CD4-positive, alpha-beta T cell treated with Interleukin-2 at 100 ng/mL for 4 hours (primary cell): Measurements from ENCODE around the gene MSH4.
"Not testable (repeated sequence)": the region's sequence is repeated elsewhere in the genome, so short reads cannot be mapped to it uniquely, and the experiment has no call there.

Source experiments
- DNase-seq: peaks from one replicate; pipeline ENCODE4 v3.0.0-alpha.2; 2020; ENCODE audit warnings: low spot score

MSH4 gene

GRCh38 chr1:75796376-75797272, at the start of gene MSH4:
Gene MSH4 (plus strand): TSS chr1:75796882. CDS start chr1:75796986, 104 bp downstream.
- no peak for DNase-seq

DNA sequence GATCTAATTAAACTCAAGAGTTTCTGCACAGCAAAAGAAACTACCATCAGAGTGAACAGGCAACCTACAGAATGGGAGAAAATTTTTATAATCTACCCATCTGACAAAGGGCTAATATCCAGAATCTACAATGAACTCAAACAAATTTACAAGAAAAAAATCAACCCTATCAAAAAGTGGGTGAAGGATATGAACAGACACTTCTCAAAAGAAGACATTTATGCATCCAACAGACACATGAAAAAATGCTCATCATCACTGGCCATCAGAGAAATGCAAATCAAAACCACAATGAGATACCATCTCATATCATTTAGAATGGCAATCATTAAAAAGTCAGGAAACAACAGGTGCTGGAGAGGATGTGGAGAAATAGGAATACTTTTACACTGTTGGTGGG, 39.5 kb upstream of the MSH4 start:
- not testable (repeated sequence) for DNase-seq

GRCh38 chr1:75758543-75758942, 38.1 kb upstream of the MSH4 start:
- DNase-seq = not testable (repeated sequence)

DNA sequence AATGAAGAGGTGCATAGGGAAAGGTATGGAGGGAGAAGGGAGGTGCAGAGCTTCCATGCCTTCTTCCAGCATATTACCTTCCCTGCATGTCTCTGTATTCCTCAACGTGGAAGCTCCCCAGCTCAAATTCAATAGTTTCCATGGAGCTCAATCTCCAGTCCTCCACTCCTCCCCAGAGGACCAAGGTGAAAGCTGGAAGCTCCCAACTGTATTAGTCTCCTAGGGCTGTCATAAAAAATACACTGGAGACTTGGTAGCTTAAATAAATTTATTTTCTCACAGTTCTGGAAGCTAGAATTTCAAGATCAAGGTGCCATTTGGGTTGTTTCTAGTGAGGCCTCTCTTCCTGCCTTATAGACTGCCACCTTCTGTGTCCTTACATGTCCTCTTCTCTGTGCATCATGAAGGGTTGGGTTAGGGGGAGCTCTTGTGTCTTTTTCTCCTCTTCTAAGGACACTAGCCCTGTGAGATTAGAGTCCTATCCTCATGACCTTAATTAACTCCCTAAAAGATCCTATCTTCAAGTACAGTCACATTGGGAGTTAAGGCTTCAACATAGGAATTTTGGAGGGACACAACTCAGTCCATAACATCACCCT, 32.5 kb upstream of the MSH4 start:
- DNase-seq = no peak

GRCh38 chr1:75765697-75766355, 30.9 kb upstream of the MSH4 start:
- no peak for DNase-seq

DNA sequence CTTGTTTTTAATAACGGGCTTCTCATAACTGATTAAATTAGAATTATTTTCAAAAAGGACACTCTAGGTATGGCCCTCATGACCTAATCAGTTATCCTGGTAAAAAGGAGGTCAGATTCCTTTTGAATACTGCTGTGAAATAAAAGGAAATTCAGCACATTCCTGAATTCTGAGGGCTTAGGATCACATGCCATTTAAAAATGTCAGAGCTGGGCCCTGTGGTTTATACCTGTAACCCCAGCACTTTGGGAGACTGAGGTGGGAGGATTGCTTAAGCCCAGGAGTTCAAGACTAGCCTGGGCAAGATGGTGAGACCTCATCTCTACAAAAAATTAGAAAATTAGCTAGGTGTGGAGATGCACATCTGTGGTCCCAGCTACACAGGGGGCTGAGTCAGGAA, 28.7 kb upstream of the MSH4 start:
- DNase-seq = no peak

DNA sequence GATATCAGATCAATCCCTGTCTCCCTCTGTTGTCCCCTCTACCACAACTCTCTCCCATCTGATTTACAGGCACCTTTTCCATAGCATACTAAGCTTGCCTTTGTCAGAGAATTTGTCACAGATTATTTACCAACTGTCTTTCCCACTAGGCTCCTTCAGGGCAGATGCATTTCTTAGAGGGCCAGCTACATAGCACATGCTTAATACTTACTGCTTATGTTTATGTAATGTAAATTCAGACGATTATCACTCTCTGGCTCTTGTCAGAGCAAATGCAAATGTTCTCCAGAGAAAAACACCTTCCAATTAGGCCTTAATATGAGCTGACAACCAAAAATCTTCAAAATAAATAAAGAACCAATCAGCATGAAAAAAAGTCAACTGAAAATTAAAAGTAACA, 25.9 kb upstream of the MSH4 start:
- no peak for DNase-seq

DNA sequence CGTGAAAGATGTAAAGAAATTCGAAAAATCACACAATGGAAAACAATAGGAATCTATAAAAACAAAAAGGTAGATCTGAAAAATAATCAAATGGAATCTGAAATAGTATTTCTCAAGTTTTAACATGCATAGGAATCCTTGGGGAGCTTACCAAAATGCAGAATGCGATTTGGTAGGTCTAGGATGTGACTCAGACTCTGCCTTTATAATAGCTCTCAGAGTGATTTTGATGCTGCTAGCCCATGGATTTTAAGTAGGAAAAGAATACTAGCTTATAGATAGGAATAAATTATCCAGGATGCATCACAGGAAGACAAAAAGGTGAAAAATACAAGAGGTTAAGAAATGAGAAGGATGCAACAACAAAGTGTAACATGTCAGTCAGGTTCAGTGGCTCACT, 24.7 kb upstream of the MSH4 start:
- no peak for DNase-seq

DNA sequence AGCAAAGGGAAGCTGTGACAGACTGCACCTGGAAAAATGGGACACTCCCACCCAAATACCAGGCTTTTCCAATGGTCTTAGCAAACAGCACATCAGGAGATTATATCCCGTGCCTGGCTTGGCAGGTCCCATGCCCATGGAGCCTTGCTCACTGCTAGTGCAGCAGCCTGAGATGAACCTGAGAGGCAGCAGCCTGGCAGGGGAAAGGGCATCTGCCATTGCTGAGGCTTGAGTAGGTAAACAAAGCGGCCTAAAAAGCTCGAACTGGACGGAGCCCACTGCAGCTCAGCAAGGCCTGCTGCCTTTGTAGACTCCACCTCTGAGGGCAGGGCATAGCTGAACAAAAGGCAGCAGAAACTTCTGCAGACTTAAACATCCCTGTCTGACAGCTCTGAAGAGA, 18.9 kb upstream of the MSH4 start:
- not testable (repeated sequence) for DNase-seq

DNA sequence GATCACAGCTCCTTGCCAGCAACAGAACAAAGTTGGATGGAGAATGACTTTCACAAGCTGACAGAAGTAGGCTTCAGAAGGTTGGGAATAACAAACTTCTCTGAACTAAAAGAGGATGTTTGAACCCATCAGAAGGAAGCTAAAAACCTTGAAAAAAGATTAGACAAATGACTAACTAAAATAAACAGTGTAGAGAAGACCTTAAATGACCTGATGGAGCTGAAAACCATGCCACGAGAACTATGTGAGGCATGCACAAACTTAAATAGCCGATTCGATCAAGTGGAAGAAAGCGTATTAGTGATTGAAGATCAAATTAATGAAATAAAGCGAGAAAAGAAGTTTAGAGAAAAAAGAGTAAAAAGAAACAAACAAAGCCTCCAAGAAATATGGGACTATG, 18.0 kb upstream of the MSH4 start:
- not testable (repeated sequence) for DNase-seq

DNA sequence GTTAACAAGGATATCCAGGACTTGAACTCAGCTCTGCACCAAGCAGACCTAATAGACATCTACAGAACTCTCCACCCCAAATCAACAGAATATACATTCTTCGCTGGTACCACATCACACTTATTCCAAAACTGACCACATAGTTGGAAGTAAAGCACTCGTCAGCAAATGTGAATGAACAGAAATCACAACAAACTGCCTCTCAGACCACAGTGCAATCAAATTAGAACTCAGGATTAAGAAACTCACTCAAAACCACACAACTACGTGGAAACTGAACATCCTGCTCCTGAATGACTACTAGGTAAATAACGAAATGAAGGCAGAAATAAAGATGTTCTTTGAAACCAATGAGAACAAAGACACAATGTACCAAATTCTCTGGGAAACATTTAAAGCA, 16.5 kb upstream of the MSH4 start:
- not testable (repeated sequence) for DNase-seq

GRCh38 chr1:75783920-75784319, 12.8 kb upstream of the MSH4 start:
- not testable (repeated sequence) for DNase-seq

- no peak for DNase-seq
These were observed 11.2 kb upstream of the MSH4 start for GRCh38 chr1:75785320-75785982.

DNA sequence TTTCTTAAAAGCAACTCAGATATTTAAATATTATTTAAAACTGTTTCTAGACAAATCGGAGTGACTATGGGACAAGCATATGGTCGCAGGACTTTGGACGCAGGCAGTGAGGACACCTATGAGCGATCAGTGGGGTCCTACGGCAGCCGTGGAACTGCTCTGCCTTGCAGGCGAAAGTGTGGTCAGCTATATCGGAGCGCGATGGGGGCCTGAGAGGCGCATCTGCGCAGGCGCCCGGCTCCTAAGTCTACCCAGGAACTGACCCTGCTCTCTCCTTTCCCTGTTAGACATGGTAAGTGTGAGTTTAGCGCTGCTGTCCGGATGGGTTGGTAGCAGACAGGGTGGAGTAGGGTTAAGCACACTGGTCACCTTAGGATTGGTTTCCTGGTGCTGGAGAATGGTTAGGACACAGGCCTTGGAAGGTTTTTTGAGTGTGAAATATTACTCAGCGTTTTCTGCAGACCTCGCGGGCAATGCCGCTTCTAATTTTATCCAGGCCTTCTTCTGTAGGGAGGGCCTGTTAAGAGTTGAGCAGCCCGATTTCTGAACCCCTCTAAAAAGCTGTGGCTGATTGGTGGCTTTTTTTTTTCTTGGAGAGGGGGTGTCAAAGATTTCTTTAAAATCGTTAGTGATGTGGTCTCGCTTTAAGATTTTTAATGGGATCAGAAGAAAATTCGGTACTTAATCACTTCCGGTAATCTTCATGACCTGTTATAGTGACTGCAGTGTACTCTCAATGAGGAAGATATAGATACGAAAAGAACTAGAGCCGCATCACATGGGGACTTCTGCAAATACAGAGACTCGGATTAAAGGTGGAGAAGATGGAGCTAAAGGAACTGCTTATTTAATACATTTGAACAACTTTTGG, 10.5 kb upstream of the MSH4 start, which contains the start of gene RABGGTB:
Gene RABGGTB, plus strand, starts transcription at position 274 of the 871 bp plus-strand sequence. Its CDS starts 16 bp downstream, at position 290.
- peak; percentile 96 for DNase-seq

GRCh38 chr1:75786901-75787493, 9.7 kb upstream of the MSH4 start:
- no peak for DNase-seq

GRCh38 chr1:75787524-75787923, 9.2 kb upstream of the MSH4 start:
- DNase-seq = no peak

DNA sequence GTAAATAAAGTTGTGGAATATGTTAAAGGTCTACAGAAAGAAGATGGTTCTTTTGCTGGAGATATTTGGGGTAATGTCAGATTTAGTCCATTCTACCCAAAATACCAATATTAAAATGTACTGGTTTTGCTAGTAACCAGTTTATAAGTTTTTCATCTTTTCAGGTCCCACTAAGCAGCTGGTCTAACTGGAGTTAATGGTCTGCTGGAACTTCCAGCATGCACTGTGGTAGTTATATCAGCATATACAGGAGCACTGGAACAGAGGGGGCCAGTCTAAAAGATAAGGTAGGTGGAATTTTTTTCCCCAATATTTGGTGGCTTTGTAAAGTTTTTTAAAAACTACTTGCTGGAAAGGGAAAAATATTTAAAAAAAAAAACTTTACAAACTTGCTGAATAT, 6.7 kb upstream of the MSH4 start:
- DNase-seq = no peak

DNA sequence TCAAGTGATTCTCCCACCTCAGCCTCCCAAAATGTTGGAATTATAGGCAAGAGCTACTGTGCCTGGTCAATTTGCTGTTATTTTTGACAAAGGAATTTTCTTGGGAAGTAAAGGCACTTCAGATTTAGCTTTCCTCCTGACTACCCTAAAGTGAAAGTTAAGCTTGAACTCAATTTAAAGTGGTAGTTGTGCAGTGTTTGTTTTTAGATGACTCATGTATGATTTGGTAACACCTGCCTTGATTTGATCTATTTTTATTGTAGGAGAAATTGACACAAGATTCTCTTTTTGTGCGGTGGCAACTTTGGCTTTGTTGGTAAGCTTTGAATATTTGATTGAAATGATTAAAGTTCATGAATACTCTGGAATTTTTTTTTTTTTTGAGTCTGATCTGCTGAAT, 5.7 kb upstream of the MSH4 start:
- peak; percentile 36 for DNase-seq

DNA sequence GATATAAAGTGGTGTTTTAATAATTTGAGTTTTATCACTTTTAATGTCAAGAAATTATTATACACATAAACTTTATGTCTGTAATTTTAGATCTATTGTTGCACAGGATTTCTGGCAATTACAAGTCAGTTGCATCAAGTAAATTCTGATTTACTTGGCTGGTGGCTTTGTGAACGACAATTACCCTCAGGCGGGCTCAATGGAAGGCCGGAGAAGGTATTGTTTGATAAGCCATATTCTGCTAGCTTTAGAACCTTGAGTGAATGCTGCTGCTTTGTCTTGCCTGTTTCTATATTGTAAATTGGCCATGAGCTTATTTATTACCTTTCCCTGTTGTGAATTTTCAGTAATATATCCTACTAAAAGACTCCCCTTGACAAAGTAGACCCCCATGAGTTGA, 4.6 kb upstream of the MSH4 start:
- no peak for DNase-seq

- no peak for DNase-seq
These were observed 2.3 kb upstream of the MSH4 start for GRCh38 chr1:75794382-75794781.

- no peak for DNase-seq
These were observed 934 bp upstream of the MSH4 start for GRCh38 chr1:75795703-75796193.
